H1 (cell line): ENCODE results near the gene CEP78.

Experiments
- EZH2 ChIP-seq: fragments of 200-600 bp; sonication (generic); IDR thresholded peaks from 2 replicates; pipeline ENCODE4 v1.7.1; 2012; ENCODE audit warnings: low read depth, mild to moderate bottlenecking, moderate library complexity, low read length, inconsistent platforms; ENCODE audit not compliant: severe bottlenecking
- MAFK ChIP-seq: IDR thresholded peaks from 2 replicates; pipeline ENCODE4 v1.6.1; 2012; ENCODE audit warnings: low read depth, mild to moderate bottlenecking, improper control_type of control experiment, low read length
- POLR2AphosphoS5 ChIP-seq: IDR thresholded peaks from 2 replicates; pipeline ENCODE4 v1.6.1; 2011; ENCODE audit warnings: low read depth, low read length
- YY1 ChIP-seq: IDR thresholded peaks from 2 replicates; pipeline ENCODE4 v1.6.1; 2011; ENCODE audit warnings: low read depth, mild to moderate bottlenecking, low read length
- TF ChIP-seq, protein P1 (sequence below), 3 experiments: IDR thresholded peaks; 1 replicate in 2 of 3; 2 replicates in 1 of 3; pipeline versions ENCODE4 v1.5.1 to v1.6.1; 2011; ENCODE audit warnings: low read length in 3 of 3, mild to moderate bottlenecking in 3 of 3, inconsistent platforms in 2 of 3, low read depth in 1 of 3, moderate library complexity in 1 of 3; ENCODE audit not compliant: insufficient read depth in 1 of 3; ENCODE audit errors: control extremely low read depth in 1 of 3

- no peak for TF ChIP-seq MAFK
- TF ChIP-seq POLR2AphosphoS5 = no peak
- TF ChIP-seq, protein P1, sequence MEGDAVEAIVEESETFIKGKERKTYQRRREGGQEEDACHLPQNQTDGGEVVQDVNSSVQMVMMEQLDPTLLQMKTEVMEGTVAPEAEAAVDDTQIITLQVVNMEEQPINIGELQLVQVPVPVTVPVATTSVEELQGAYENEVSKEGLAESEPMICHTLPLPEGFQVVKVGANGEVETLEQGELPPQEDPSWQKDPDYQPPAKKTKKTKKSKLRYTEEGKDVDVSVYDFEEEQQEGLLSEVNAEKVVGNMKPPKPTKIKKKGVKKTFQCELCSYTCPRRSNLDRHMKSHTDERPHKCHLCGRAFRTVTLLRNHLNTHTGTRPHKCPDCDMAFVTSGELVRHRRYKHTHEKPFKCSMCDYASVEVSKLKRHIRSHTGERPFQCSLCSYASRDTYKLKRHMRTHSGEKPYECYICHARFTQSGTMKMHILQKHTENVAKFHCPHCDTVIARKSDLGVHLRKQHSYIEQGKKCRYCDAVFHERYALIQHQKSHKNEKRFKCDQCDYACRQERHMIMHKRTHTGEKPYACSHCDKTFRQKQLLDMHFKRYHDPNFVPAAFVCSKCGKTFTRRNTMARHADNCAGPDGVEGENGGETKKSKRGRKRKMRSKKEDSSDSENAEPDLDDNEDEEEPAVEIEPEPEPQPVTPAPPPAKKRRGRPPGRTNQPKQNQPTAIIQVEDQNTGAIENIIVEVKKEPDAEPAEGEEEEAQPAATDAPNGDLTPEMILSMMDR (IDR thresholded peaks at IDR 0.05; ENCODE audit: control extremely low read depth in 1 of 3, insufficient read depth in 1 of 3, low read depth in 1 of 3, low read length in 3 of 3) = no peak
- no peak for TF ChIP-seq YY1
- no peak for TF ChIP-seq EZH2
These were observed 25.0 kb upstream of the CEP78 start for GRCh38 chr9:78210841-78211301.
